NCI-H510A treated with DMSO at 0.1 percent for 48 hours (cell line): ENCODE measurements around the gene MGAT5B.
"Not testable (repeated sequence)": the region's sequence is repeated elsewhere in the genome, so short reads cannot be mapped to it uniquely, and the experiment has no call there.

Experiments
- DNase-seq: peaks from one replicate; lab custom pipeline; 2025; lab: John Stamatoyannopoulos, UW

Gene MGAT5B

GRCh38 chr17:76848670-76849069, 19.5 kb upstream of the MGAT5B start:
- no peak for DNase-seq

GRCh38 chr17:76849160-76849559, 19.0 kb upstream of the MGAT5B start:
- DNase-seq = not testable (repeated sequence)

GRCh38 chr17:76852843-76853242, 15.4 kb upstream of the MGAT5B start:
- DNase-seq = no peak

- DNase-seq = no peak
Measured at GRCh38 chr17:76855105-76855504, 13.1 kb upstream of the MGAT5B start.

- DNase-seq = no peak
Measured at GRCh38 chr17:76862079-76862478, 6.1 kb upstream of the MGAT5B start.

GRCh38 chr17:76862494-76862893, 5.7 kb upstream of the MGAT5B start:
- no peak for DNase-seq

- DNase-seq = no peak
Measured at GRCh38 chr17:76864024-76864423, 4.2 kb upstream of the MGAT5B start.

- no peak for DNase-seq
Measured at GRCh38 chr17:76865174-76865573, 3.0 kb upstream of the MGAT5B start.

GRCh38 chr17:76866203-76866602, 2.0 kb upstream of the MGAT5B start:
- no peak for DNase-seq

- no peak for DNase-seq
Measured at GRCh38 chr17:76866774-76867577, 1.2 kb upstream of the MGAT5B start.

- DNase-seq = no peak
Measured at GRCh38 chr17:76867578-76868175, 527 bp upstream of the MGAT5B start.

- no peak for DNase-seq
Measured at GRCh38 chr17:76868669-76869495, 678 bp downstream of the MGAT5B start.

- DNase-seq = no peak
Measured at GRCh38 chr17:76869496-76870376, 1.5 kb downstream of the MGAT5B start.

- DNase-seq = no peak
Measured at GRCh38 chr17:76870377-76870714, 2.1 kb downstream of the MGAT5B start.

GRCh38 chr17:76871668-76872067, 3.5 kb downstream of the MGAT5B start:
- DNase-seq = no peak

GRCh38 chr17:76872221-76872873, 4.1 kb downstream of the MGAT5B start:
- no peak for DNase-seq

GRCh38 chr17:76872874-76873221, 4.6 kb downstream of the MGAT5B start:
- no peak for DNase-seq

GRCh38 chr17:76873856-76874255, 5.7 kb downstream of the MGAT5B start:
- DNase-seq = no peak

GRCh38 chr17:76877437-76877836, 9.2 kb downstream of the MGAT5B start:
- DNase-seq = no peak

- DNase-seq = no peak
Measured at GRCh38 chr17:76878568-76878967, 10.4 kb downstream of the MGAT5B start.

- no peak for DNase-seq
Measured at GRCh38 chr17:76879254-76879653, 11.1 kb downstream of the MGAT5B start.

GRCh38 chr17:76879691-76880090, 11.5 kb downstream of the MGAT5B start:
- DNase-seq = no peak
